A673 (cell line): ENCODE data around the gene MOB3C. TPM values are rescaled to one million over a fixed set of nuclear protein-coding genes. Genes with fewer than 3 reads are reported as not detected.

Experiments
- BruUV-seq: library from RNA; stranded (reverse); fragments of 400-500 nt; replicated peaks from 2 replicates; lab custom pipeline; 2021; lab: Mats Ljungman, UMichigan
- CTCF ChIA-PET: fragments of 300-600 bp; sonication (Branson Sonifier 250); formaldehyde crosslinking; loops from one replicate; lab custom pipeline; 2022; ENCODE audit warnings: antibody characterized with exemption; lab: Charles Lee
- POLR2A ChIA-PET: fragments of 300-600 bp; sonication (Branson Sonifier 250); formaldehyde crosslinking; loops from one replicate; lab custom pipeline; 2022; ENCODE audit warnings: antibody characterized with exemption; ENCODE audit not compliant: low non-redundant PET; lab: Charles Lee
- DNase-seq: peaks from one replicate; pipeline ENCODE4 v3.0.0-alpha.2; 2015; ENCODE audit warnings: low spot score
- H3K27ac ChIP-seq: fragments of 200-600 bp; sonication (generic); 2 replicates; pipeline ENCODE4 v1.5.1; 2016; ENCODE audit warnings: mixed run types, low read depth, mild to moderate bottlenecking, mixed read lengths, antibody characterized with exemption, low read length; ENCODE audit not compliant: poor library complexity, severe bottlenecking
- H3K27me3 ChIP-seq: fragments of 200-600 bp; sonication (generic); replicated peaks from 2 replicates; pipeline ENCODE4 v1.6.1; 2017; ENCODE audit warnings: mixed run types, low read depth, mild to moderate bottlenecking, mixed read lengths, antibody characterized with exemption, low read length; ENCODE audit not compliant: insufficient read depth, poor library complexity
- H3K36me3 ChIP-seq: fragments of 200-600 bp; sonication (generic); 2 replicates; pipeline ENCODE4 v1.6.1; 2016; ENCODE audit warnings: mixed run types, mild to moderate bottlenecking, mixed read lengths, antibody characterized with exemption, low read length; ENCODE audit not compliant: insufficient read depth, poor library complexity, severe bottlenecking
- H3K4me1 ChIP-seq: fragments of 200-600 bp; sonication (generic); 2 replicates; pipeline ENCODE4 v1.6.1; 2017; ENCODE audit warnings: mixed run types, mild to moderate bottlenecking, mixed read lengths, antibody characterized with exemption, low read length; ENCODE audit not compliant: insufficient read depth, poor library complexity, severe bottlenecking
- H3K4me3 ChIP-seq: fragments of 200-600 bp; sonication (generic); 2 replicates; pipeline ENCODE4 v1.5.1; 2016; ENCODE audit warnings: low read depth, mixed run types, mild to moderate bottlenecking, mixed read lengths, low read length; ENCODE audit not compliant: poor library complexity, severe bottlenecking
- H3K9me3 ChIP-seq: fragments of 200-600 bp; sonication (generic); 2 replicates; pipeline ENCODE4 v1.6.1; 2016; ENCODE audit warnings: mixed run types, low read depth, mild to moderate bottlenecking, mixed read lengths, antibody characterized with exemption, low read length; ENCODE audit not compliant: poor library complexity, severe bottlenecking
- CTCF ChIP-seq: fragments of 300-800, 200-600 bp; sonication (generic); conservative IDR thresholded peaks from 2 replicates; pipeline ENCODE4 v1.5.1; 2017; ENCODE audit warnings: low read depth, mild to moderate bottlenecking, antibody characterized with exemption, low read length, moderate library complexity, mixed read lengths
- EZH2 ChIP-seq: fragments of 200-600 bp; sonication (generic); IDR thresholded peaks from 2 replicates; pipeline ENCODE4 v1.6.1; 2017; ENCODE audit warnings: borderline replicate concordance, low read depth, mild to moderate bottlenecking, mixed read lengths, antibody characterized with exemption, low read length; ENCODE audit not compliant: poor library complexity, severe bottlenecking
- intact Hi-C: fragments of 100-400 bp; cut with micrococcal nuclease; formaldehyde crosslinking; loops from one replicate; pipeline ENCODE4 v1.10.0; 2022; ENCODE audit not compliant: unreplicated experiment
- total RNA-seq: library from RNA; stranded (reverse); gene quantifications from 2 replicates; pipeline ENCODE4 v1.2.3, GENCODE V29; 2021

MOB3C gene
- total RNA-seq, 1 experiment from 2014 or later: 2.5 TPM

GRCh38 chr1:46596036-46596435, 20.6 kb downstream of the MOB3C start:
- no peaks in the 10 kb centered on the region for H3K27me3 ChIP-seq
- H3K4me1 ChIP-seq: no peaks in the 10 kb centered on the region
- intact Hi-C loops: no loop called here
- H3K4me3 ChIP-seq: no peak overlapping the region
- no peak for TF ChIP-seq EZH2
- TF ChIP-seq CTCF: no peak
- no peak overlapping the region for H3K27ac ChIP-seq
- H3K36me3 ChIP-seq: peaks cover 4% of the 10 kb centered on the region
- H3K9me3 ChIP-seq: no peaks in the 10 kb centered on the region
- CTCF ChIA-PET: no interaction called here
- DNase-seq: no peak
- POLR2A ChIA-PET: no interaction called here
- BruUV-seq: no TSS peak

DNA sequence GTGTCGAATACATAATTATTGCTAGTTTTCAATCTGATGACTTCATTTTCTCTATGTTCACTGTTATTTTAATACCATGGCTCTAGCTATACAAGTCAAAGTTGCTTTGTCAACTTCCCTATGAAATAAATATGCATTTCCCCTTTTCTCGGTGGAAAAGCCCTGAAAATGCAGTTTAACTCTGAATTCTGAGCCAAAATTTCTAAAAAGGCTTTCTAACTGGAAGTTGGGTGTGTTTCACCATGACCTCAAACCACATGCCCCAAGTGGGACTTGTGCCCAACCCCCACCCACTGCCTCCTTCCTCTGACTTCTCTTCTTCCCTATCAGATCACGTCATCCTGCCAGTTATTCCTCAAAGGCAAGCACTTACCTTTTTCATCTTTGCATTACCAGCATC, 21.5 kb downstream of the MOB3C start:
- H3K4me3 ChIP-seq: no peak overlapping the region
- CTCF ChIA-PET: no interaction called here
- H3K27ac ChIP-seq: no peak overlapping the region
- no peak for DNase-seq
- no peaks in the 10 kb centered on the region for H3K9me3 ChIP-seq
- intact Hi-C loops: no loop called here
- no peaks in the 10 kb centered on the region for H3K27me3 ChIP-seq
- peaks cover 4% of the 10 kb centered on the region for H3K36me3 ChIP-seq
- no peaks in the 10 kb centered on the region for H3K4me1 ChIP-seq
- TF ChIP-seq CTCF (no peak), EZH2 (no peak)
- BruUV-seq: no TSS peak
- POLR2A ChIA-PET: no interaction called here

DNA sequence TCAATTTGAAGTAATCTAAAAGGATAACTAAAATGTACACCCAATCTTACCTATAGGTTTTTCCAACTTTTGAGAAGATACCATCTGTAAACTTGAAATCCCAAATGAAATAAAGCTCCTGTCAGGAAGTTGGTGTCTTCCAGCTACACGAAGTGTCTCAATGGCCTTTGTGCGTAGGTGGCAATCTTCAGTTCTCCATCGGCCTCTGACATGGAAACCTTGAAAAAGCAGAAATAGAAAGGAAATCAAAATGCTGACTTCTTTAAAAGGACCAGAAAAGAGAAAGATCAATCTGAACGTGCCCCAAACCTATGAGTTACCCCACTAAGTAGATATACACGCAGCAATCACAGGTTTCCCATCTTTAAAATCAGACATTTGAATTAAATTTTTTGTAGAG, 22.5 kb downstream of the MOB3C start:
- Histone ChIP-seq H3K27ac (no peak overlapping the region), H3K4me1 (no peaks in the 10 kb centered on the region), H3K4me3 (no peak overlapping the region), H3K36me3 (peaks cover 4% of the 10 kb centered on the region), H3K9me3 (no peaks in the 10 kb centered on the region), H3K27me3 (no peaks in the 10 kb centered on the region)
- DNase-seq: no peak
- no TSS peak for BruUV-seq
- intact Hi-C loops: no loop called here
- ChIA-PET CTCF (no interaction called here), POLR2A (no interaction called here)
- TF ChIP-seq CTCF: no peak
- TF ChIP-seq EZH2: no peak
